NCI-H146 treated with DMSO at 0.1 percent for 48 hours (cell line): ENCODE data around the gene ICA1.

Source experiments
- DNase-seq: peaks from one replicate; lab custom pipeline; 2025; ENCODE audit not compliant: unreplicated experiment; lab: John Stamatoyannopoulos, UW

ICA1 gene

GRCh38 chr7:8228766-8229674 lies 32.9 kb downstream of the ICA1 start:
- DNase-seq = no peak

GRCh38 chr7:8228068-8228467 lies 33.9 kb downstream of the ICA1 start:
- no peak for DNase-seq

DNA sequence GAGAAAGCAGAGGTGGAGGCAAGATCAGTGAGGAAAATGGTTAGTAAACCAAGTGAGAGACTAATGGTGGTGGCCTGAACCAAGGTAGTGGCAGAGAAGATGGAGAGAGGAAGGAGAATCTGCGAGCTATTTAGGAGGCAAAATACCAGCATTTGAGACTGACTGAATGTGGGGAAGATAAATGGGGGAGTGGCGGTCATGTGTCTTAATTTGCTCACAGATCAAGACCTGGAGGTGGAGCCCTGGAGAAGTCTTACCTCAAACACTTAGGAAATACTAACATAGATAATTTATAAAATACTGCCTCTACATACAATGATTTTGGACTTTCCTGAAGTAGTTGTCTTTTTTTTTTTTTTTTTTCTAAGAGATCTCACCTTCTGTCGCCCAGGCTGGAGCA lies 34.7 kb downstream of the ICA1 start:
- no peak for DNase-seq

- no peak for DNase-seq
These were observed 35.5 kb downstream of the ICA1 start for GRCh38 chr7:8226501-8226900.

DNA sequence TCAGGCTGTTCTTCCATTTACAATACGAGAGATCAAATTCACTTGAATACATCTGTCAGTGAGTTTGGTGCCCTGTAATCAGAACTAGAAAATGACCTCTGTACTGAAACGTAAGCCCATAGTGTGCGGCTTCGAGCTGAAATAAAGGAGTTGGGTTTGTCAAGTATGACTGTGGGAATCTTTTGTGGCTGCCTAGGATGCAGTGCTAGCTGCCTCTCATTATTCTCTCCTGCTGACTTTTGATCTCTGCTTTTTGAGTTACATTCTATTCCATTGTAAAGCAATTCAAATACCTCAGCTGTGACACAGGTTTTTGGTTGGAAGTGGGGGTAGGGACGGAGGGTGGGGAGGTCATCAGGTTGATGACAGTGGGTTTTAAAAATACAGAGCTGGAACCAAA lies 40.4 kb downstream of the ICA1 start:
- DNase-seq = no peak

DNA sequence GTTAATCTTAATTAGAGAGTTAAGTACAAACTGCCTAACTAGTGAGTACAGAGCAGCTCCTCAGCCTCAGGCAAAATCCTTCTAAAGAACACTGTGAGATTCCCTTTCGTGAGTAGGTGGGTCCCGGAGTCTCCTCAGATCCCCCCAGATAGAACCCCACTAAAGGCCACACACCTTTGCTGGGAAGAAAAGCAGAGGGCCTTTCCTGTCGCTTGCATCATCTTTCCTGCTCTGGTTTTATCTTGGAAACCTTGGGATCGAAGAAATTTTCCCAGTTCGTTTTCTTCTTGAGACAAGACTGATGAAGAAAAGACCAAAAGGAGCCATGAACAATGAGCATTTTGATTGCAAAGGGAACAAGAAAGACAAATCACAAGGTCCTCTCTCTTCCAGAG lies 40.9 kb downstream of the ICA1 start:
- DNase-seq = no peak

DNA sequence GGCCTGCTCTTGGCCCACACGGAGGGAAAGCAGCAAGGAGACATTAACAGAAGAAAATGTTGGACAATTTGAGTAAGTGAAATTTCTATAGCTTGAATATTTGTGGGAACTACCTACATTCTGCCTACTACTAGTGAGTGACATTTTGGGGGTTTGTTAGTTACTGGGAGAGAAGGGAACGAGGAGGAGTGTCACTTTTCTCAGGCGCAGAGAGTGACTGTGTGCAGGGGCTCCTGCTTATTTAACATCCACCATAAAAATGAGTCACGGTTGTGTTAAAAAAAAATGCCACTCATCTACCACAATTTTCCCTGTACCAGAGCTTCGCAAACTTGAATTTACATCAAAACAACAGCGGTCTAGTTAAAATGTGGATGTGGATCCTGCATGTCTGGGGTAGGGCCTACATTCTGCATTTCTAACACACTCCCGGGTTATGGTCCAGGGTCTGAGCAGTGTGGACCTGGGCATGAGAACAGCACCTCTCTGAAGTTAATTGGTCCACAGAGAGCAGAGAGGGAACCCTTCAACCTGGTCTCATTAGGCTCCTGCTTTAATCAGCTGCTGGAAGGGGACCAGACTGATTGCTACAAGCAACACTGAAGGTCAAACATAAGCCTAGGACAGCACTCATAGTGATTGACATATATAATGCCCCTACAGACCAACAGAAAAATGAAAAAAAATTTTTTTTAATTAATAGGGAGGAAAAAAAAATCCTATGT lies 41.4 kb downstream of the ICA1 start:
- no peak for DNase-seq

- DNase-seq = peak; percentile 55
These were observed 44.5 kb downstream of the ICA1 start for GRCh38 chr7:8217200-8218068.

DNA sequence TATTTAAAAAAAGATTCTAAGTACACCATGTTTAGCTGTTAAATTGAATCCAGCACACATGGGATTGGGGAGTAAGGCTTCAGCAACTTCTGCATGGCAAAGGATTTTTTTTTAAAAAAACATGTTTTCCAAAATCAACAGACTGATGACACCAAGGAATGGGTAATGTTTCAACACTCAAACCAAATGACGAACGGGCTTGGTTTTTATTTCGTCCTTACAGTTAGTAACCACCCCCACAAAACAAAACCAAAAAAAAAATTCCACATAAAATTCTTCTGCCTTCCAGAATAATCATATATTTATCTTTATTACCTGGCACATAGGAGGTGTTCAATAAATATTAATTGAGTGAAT lies 45.7 kb downstream of the ICA1 start:
- no peak for DNase-seq

DNA sequence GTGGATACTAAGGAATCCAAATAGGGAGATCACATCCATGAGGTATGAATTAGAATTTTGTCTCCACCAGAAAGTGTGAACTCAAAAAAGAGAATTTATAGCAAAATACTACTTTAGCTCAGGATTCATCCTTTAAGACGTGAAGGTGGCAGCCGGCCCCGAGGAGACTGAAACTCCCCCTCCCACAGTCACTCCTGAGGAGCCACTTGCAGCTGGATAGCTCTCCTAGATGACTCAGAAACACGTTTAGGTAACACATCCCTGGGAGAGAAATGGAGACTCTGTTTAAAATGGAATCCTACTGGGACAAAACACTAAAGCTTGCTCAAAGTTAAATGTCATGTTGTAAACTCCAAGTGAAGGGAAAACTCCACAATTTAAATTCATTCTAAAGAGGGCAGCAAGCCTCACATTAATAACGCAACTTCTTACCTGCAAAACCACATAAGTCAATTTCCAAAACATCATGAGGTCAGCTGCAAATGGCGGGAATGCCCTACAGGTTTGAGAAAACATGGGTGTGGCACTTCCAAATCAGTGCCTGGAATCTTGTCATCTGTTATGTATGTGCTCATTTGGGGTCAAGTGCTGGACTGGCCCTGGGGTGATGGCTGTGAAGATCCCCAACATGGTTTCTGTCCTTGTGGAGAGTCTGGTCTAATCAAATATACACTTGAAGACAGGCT lies 46.2 kb downstream of the ICA1 start:
- no peak for DNase-seq

DNA sequence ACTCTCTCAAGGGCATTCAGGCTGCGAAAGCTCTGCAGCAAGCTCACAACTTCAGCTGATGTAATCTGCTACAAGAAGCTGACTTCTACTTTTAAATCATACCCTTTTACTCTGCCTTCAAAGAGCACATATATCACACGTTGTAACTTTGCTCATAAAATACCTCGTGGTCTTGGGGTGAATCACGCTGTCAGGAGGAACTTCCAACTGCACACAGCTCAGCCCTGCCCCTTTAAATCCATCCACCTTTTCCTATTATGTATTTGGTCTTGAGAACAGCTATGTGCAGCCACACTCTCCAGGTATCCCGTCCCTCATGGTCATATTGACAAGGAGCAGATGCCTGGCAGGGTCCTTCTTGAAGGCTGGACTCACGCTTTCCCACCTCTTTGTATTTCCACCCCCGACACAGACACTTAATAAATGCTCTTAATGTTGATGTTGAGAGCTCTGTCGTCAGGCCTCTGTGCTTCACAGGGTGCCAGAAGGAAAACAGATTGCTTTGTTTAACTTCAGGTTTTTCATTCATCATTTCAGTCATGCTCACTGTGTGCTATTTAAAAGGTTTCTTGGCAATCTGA lies 47.6 kb downstream of the ICA1 start:
- peak; percentile 33 for DNase-seq

- DNase-seq = no peak
These were observed 48.6 kb downstream of the ICA1 start for GRCh38 chr7:8213381-8213780.

DNA sequence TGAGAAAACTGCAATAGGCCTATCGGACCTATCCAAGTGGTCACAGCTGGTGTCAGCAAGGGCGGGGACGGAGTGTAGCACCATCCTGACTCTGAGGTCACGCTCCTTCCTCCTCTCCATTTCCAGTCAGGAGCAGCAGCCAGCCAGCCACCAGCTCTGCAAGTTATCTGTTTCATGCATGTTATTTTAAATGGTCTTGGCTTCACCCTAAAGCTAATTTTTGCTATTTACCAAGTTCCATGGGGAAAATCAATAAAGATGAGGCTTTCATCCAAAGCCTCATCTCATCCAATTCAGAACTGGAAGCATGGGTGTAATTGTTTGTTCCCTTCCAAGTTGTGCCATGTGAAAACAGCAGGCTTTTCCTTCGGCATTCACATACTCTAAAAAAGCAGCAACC lies 49.3 kb downstream of the ICA1 start:
- DNase-seq = peak; percentile 27

- no peak for DNase-seq
These were observed 50.3 kb downstream of the ICA1 start for GRCh38 chr7:8211725-8212096.

- no peak for DNase-seq
These were observed 50.9 kb downstream of the ICA1 start for GRCh38 chr7:8210845-8211724.

GRCh38 chr7:8209353-8209752 lies 52.6 kb downstream of the ICA1 start:
- DNase-seq = no peak

DNA sequence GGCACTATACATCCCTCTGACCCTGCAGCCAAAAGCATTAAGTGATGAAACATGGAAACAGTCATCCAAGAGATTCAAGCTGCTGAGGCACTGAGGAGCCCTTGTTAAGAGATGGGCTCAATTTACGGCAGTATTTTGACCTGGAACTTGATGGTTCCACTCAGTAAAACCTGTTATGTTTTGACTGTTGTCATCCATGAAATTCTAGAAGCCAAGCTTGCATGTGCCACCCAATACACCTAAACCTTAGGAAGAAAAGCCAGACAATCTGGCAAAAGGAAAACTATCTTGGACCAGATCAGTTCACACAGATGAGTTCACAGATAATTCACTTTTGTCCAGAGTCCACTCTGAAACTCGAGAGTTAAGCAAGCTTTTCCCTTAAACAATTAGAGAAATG lies 53.2 kb downstream of the ICA1 start:
- DNase-seq = no peak

- no peak for DNase-seq
These were observed 55.0 kb downstream of the ICA1 start for GRCh38 chr7:8206956-8207355.

DNA sequence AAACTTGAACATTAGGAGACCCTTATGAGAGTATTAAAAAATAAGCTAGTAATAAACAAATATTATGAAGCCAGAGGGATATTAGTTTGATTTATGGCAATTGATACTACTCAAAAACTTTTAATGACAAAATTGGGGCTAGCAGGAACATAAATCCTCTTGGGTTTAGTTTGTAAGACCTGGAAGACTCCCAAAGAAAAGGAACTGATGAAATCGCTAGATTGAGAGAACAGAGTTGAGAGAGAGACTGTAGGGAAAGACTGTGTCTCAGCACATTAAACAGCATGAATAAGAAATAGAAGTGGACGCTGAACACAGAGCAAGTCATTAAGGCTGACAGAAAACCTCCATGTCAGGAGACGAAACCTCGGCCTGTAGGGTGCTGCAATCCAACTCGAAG lies 56.4 kb downstream of the ICA1 start:
- no peak for DNase-seq

DNA sequence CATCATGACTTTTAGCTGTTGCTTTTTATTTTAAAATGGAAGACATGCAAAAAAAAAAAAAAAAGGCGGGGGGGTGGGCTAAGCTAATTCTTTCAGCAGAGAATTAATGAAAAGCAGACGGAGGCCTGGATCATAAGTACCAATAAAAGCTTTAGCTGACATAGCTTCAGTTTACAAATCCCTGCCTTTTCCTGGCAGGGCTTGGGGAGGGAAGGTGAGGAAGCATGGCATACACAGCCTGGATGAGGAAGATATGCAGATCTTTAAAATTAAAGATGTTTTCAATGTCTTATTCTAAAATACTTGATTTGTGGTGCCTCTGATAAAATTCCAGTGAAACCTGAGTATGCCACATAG lies 57.0 kb downstream of the ICA1 start:
- DNase-seq = no peak
